Panc1 (cell line): Measurements from ENCODE around the gene SRC.

Experiments
- POLR2AphosphoS5 ChIP-seq: IDR thresholded peaks from 2 replicates; pipeline ENCODE4 v1.6.1; 2012; ENCODE audit warnings: mild to moderate bottlenecking, low read depth, low read length, moderate library complexity
- TF ChIP-seq, protein P1 (sequence below): fragments of 450-650 bp; IDR thresholded peaks from 2 replicates; pipeline ENCODE4 v1.5.1; 2017; ENCODE audit warnings: mild to moderate bottlenecking
- TF ChIP-seq, protein P2 (sequence below), 2 experiments: IDR thresholded peaks; 2 replicates each; pipeline ENCODE4 v1.6.1; 2011 to 2012; ENCODE audit warnings: low read depth in 2 of 2, control low read depth in 1 of 2, low read length in 1 of 2, mild to moderate bottlenecking in 1 of 2, moderate library complexity in 1 of 2; ENCODE audit not compliant: insufficient read depth in 1 of 2

DNA sequence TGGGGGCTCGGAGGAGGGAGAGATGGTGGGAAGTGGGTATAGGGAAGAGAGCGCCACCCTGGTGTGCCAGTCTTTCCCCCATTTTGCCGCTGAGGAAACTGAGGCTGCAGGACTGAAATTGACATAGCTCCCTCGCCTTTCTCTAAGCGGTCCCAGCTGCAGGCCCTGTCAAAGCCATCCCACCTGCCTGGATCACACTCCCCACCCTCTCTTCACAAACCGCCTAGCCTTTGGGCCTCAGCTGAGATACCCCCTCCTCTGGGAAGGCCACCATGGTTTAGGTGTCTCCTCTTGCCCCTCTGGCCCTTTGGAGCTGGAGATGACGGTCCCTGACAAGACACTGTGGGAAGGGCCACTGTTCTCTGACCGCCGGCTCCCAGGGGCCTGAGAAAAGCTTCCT, 16.9 kb downstream of the SRC start:
- TF ChIP-seq, protein P1, sequence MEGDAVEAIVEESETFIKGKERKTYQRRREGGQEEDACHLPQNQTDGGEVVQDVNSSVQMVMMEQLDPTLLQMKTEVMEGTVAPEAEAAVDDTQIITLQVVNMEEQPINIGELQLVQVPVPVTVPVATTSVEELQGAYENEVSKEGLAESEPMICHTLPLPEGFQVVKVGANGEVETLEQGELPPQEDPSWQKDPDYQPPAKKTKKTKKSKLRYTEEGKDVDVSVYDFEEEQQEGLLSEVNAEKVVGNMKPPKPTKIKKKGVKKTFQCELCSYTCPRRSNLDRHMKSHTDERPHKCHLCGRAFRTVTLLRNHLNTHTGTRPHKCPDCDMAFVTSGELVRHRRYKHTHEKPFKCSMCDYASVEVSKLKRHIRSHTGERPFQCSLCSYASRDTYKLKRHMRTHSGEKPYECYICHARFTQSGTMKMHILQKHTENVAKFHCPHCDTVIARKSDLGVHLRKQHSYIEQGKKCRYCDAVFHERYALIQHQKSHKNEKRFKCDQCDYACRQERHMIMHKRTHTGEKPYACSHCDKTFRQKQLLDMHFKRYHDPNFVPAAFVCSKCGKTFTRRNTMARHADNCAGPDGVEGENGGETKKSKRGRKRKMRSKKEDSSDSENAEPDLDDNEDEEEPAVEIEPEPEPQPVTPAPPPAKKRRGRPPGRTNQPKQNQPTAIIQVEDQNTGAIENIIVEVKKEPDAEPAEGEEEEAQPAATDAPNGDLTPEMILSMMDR: no peak
- TF ChIP-seq POLR2AphosphoS5: no peak
- TF ChIP-seq, protein P2, sequence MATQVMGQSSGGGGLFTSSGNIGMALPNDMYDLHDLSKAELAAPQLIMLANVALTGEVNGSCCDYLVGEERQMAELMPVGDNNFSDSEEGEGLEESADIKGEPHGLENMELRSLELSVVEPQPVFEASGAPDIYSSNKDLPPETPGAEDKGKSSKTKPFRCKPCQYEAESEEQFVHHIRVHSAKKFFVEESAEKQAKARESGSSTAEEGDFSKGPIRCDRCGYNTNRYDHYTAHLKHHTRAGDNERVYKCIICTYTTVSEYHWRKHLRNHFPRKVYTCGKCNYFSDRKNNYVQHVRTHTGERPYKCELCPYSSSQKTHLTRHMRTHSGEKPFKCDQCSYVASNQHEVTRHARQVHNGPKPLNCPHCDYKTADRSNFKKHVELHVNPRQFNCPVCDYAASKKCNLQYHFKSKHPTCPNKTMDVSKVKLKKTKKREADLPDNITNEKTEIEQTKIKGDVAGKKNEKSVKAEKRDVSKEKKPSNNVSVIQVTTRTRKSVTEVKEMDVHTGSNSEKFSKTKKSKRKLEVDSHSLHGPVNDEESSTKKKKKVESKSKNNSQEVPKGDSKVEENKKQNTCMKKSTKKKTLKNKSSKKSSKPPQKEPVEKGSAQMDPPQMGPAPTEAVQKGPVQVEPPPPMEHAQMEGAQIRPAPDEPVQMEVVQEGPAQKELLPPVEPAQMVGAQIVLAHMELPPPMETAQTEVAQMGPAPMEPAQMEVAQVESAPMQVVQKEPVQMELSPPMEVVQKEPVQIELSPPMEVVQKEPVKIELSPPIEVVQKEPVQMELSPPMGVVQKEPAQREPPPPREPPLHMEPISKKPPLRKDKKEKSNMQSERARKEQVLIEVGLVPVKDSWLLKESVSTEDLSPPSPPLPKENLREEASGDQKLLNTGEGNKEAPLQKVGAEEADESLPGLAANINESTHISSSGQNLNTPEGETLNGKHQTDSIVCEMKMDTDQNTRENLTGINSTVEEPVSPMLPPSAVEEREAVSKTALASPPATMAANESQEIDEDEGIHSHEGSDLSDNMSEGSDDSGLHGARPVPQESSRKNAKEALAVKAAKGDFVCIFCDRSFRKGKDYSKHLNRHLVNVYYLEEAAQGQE (IDR thresholded peaks at IDR 0.05; ENCODE audit: insufficient read depth in 1 of 2, low read depth in 2 of 2, low read length in 1 of 2): no peak
